NK-92 (cell line): ENCODE data around the gene MTRF1.
A peak's percentile ranks its signal among the peaks of the same experiment; 100 is the strongest.

ENCODE experiments used
- DNase-seq: peaks from one replicate; lab custom pipeline; 2025; ENCODE audit not compliant: unreplicated experiment; lab: John Stamatoyannopoulos, UW

MTRF1 gene

DNA sequence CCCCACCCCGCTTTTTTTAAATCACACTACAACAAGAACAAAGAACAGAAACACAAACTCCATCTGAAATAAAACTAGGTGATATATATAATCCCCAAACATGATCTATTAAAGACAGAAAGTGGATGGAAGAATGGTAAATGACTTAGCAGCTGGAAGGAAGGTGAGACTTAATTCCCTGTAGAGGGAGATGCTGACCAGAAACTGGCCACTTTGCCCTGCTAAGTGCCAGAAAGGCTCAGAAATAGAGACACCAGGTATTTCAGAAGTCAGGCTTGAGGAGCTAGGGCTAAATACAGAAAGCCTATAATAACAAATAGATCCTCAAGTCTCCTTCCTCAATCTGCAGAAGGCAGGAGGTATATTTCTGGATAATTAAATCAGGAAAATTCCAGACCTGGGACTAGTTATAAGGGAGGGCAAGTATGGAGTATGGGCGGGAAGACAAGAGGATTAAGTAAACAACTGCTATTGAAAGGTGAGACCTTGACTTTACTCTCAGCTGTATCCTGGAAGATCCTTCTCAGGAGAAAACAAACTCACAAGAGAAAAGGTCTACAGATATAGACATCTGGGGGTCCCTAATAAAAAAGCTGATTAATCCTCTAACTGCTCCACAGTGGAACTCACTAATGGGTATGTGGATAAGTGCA, 32.2 kb downstream of the MTRF1 start:
- no peak for DNase-seq

DNA sequence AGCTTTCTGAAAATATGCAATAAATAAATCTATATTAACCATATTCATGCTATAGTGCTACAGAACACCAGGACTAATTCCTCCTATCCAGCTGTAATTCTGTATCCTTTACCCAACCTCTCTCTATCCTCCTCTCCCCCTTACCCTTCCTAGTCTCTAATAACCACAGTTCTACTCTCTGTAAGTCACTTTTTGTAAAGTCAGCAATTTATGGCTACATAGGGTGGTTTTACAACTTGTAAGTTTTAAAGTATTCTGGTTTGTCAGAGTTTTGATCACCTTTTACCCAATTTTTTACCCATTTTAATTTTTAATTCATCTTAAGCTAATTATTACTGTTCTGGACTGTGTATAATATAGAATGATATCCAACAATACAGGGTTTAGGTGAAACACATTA, 34.0 kb downstream of the MTRF1 start:
- no peak for DNase-seq

DNA sequence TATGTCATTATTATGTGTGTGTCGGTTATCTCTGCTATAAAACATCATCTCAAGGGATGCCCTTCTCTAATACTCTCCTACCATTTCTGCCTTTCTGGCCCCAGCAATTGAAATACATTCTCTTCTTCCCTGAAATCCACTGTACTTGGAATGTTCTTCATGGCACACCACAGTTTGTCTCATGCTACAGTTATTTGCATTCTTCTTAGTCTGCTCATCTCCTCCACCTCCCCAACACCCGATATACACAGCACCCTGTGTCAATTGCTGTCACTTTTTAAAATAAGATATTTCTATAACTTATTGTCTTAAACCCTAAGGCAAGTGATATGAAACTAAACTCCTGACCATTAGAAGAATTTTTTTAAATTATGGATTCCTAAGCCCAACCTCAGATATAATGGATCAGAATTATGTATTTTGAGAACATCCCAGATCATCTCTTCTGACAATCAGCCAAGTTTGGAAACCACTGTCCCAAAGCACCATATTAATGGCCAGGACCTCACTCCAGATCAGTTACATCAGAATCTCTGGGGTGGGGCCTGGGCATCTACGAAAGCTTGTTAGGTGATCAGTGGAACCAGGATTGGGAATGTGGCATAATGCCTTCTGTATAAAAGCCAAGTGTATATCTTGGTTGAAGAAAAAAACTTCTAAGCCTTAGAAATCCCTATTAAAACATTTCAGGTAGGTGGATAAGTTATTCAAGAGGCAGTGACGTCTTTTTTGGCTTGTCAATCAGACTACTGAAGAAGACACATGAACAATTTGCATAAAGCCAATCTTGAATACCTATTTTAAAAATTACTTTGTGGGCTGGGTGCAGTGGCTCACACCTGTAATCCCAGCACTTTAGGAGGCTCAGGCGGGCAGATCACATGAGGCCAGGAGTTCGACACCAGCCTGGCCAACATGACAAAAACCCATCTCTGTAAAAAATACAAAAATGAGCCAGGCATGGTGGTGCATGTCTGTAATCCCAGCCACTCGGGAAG, 39.0 kb downstream of the MTRF1 start:
- no peak for DNase-seq

DNA sequence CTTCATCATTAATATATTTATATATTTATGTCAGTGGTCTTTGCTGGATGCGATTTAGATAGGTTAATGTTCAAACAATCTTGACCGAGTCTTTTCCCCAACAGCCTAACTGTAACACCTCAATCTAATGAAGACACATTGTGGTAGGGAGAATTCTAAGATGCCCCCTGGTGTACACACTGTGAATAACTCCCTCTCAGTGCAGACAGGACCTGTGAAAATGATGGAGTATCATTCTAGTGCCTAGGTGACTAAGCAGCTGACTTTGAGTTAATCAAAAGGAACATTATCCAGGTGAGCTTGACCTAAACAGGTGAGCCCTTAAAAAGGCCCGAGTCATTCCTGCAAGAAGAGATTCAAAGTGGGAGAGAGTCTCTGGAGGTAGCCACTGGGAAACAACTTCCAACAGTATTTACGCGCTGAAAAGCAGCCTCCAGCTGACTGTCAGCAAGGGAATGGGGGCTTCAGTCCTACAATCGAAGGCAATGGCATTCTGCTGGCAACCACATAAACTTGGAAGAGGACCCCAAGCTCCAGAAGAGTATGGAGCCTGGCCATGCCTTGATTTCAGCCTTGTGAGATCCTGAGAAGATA, 41.0 kb downstream of the MTRF1 start:
- DNase-seq: no peak

DNA sequence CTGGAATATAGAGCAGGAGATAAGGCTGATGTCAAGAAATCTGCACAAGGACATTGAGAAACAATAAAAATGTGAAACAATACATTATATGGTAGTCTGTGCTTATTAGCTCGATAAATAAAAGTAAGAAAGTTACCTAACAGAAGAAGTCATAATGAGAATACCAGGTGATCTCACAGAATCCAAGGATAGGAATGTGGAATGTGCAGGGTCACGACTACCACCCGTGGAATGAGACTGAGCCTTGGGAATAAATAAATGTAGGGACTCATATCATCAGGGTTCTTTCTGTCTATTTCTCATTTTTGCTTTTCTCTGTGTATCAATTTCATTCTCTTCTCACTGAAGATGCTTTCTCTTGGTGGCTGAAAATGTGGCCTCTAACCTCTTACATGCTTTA, 43.0 kb downstream of the MTRF1 start:
- no peak for DNase-seq

DNA sequence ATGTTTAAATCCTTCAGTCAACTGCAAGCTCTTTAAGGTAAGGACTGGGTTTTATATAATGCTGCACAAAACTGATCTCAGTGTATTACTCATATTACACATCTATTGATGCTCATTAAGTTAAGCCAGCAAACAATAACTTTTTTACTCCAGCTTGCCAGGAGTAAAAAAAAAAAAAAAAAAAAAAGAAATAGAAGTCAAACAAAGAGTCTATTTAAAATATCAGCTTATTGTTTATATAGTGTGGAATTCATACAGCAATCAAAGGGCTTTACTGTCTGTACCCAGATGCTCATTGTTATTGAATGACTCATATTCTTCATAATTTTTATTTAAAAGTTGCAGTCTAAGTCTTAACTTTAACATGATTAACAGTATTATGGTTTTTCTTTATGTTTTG, 47.2 kb downstream of the MTRF1 start:
- no peak for DNase-seq

DNA sequence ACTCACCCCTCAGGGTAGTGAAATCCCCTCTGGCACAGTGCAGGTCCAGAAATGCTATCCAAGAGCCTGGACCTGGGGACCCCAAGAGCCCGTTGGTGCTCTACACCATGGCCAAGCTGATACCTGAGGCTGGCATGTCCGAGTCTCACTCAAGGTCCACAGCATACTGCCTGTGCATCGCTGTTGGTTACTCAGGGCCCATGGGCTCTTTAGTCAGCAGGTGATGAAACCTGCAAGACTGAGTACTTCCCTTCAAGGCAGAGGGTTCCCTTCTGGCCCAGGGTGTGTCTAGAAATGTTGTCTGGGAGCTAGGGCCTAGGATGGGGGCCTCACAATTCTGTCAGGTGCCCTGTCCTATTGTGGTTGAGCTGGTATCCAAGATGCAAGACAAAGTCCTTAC, 49.5 kb downstream of the MTRF1 start:
- DNase-seq: no peak

DNA sequence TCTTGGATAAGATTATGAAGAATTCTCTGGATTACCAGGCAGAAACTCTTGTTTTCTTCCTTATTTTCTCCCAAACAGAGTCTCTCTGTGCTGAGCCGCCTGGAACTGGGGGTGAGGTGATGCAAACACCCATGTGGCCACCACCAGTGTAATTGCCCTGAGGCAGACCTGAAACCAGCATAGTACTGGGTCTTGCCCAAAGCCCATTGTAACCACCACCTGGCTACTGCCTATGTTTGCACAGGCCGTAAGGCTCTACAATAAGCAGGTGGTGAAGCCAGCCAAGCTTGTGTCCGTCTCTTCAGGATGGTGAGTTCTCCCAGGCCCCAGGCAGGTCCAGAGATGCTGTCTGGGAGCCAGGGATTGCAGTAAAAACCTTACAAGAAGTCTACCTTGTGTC, 50.1 kb downstream of the MTRF1 start:
- DNase-seq: no peak

DNA sequence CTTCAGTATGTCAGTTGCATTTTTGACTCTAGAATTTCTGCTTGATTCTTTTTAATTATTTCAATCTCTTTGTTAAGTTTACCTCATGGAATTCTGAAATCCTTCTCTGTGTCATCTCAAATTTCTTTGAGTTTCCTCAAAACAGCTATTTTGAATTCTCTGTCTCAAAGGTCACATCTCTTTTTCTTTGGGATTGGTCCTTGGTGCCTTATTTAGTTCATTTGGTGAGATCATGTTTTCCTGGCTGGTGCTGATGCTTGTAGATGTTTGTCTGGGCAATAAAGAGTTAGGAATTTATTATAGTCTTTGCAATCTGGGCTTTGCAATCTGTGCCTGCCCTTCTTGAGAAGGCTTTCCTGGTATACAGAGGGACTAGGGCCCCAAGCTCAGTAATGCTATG, 50.5 kb downstream of the MTRF1 start:
- no peak for DNase-seq

DNA sequence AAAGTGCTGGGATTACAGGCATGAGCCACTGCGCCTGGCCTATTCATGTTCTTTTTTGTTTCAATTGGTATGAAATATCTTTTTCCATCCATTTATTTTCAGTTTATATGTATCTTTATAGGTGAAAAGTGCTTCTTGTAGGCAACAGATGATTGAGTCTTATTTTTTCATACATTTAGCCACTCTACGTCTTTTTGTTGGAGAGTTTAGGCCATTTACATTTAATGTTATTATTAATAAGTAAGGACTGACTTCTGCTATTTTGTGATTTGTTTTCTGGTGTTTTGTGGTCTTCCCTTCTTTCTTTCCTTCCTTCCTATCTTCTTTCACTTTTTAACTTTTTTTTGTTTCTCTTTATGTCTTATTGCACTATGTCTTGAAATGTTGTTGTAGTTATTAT, 52.3 kb downstream of the MTRF1 start:
- no peak for DNase-seq

DNA sequence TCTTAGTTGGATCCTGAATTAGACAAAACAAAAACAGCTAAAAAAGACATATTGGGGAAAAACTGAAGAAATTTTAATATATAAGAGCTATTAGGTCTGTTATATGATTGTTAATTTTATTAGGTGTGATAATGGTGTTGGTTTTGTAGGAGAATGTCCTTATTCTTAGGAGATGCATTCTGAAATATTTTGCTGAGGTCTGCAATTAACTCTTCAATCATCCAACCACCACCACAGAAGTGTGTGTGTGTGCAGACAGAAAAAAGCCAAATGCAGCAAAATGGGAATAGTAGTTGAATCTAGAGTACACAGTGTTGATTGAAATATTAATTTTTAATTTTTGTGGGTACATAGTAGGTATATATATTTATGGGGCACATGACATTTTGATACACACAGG, 56.9 kb downstream of the MTRF1 start:
- DNase-seq: no peak

DNA sequence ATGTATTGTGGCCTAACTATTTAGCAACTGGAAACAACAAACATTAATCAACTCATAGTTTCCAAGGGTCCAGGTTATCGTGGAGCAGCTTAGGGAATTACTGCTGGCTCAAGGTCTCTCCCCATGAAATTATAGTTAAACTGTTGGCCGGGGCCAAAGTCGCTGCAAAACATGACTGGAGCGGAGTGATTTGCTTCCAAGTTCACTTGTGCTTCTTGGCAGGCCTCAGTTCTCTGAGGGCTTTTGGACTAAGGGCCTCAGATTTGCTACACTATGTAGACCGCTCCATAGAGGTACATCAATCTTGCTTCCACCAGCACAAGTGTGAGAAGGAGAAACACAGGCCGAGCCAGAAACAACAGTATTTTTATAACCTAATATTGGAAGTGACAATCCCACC, 59.6 kb downstream of the MTRF1 start:
- no peak for DNase-seq

DNA sequence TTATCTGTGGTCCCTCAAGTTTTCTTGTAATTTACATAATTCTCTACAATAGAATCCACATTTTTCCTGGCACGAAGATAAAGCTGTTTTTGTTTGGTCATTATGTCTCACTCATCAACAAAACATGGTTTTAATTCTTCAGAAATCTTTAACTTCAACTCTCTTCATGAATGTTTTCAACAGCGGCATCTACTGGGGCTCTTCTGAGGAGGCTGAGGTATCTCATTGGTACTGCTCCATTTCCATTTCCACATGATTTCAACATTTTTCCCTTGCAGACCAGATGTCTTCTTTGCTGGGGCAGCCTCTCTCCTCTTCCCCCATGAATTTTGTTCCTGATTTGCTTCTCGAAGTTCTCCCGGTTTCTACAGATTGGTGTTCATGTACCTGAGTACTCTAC, 63.2 kb downstream of the MTRF1 start:
- no peak for DNase-seq

DNA sequence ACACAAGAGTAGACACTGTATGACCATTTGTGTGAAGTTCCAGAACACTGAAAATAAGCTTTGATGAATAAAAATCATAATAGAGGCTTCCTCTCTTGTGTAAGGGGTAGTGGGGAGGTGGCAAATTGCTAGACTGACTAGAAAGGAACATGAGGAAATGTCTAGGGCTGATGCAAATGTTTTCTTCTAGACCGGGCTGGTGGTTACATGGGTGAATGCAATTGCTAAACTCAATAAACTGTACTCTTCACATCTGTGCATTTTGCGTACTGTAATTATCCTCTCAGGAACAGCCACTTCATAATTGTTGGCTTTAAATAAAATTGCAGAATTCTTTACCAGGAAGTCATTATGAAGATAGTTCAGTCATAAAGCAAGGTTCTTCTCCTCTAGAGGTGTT, 63.9 kb downstream of the MTRF1 start:
- DNase-seq: no peak

DNA sequence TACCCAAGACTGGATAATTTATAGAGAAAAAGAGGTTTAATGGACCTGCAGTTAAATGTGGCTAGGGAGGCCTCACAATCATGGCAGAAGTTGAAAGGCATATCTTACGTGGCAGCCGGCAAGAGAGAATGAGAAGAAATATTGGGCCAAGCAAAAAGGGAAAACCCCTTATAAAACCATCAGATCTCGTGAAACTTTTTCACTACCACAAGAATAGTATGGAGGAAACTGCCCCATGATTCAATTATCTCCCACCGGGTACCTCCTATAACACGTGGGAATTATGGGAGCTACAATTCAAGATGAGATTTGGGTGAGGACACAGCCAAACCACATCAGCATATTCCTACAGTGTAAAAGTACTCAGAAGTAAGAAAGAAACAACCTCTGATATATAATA, 64.3 kb downstream of the MTRF1 start:
- no peak for DNase-seq

DNA sequence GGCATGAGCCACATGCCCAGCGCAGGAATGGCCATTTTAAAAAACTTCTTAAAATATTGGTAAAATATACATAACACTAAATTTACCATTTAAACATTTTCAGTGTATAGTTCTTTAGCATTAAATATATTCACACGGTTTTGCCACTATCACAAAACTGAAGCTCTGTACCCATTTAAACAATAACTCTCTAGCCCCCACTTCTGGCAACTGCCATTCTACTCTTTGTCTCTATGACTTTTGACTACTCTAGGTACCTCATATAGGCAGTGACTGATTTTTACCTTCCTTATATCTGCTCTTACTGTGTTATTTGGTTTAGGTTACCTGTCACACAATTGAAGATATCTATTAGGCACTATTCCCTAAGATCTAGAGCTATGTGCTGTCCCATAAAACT, 66.8 kb downstream of the MTRF1 start:
- DNase-seq: no peak

DNA sequence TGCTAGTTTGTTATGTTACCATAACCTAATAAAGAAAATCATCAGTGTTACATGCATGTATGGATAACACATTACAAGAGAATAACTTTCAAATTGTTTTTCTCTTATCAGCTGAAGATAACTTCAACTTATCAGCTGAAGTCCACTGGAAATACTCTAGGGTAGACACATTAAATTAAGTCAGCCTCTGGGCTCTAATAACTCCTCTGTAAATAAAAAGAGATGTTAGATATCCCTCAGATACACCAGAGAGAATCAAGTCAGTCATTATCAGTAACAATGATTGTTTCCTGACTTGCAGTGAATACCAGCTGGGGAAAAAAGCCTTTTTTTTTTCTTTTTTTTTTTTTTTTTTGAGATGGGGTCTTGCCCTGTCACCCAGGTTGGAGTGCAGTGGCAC, 67.4 kb downstream of the MTRF1 start:
- no peak for DNase-seq

DNA sequence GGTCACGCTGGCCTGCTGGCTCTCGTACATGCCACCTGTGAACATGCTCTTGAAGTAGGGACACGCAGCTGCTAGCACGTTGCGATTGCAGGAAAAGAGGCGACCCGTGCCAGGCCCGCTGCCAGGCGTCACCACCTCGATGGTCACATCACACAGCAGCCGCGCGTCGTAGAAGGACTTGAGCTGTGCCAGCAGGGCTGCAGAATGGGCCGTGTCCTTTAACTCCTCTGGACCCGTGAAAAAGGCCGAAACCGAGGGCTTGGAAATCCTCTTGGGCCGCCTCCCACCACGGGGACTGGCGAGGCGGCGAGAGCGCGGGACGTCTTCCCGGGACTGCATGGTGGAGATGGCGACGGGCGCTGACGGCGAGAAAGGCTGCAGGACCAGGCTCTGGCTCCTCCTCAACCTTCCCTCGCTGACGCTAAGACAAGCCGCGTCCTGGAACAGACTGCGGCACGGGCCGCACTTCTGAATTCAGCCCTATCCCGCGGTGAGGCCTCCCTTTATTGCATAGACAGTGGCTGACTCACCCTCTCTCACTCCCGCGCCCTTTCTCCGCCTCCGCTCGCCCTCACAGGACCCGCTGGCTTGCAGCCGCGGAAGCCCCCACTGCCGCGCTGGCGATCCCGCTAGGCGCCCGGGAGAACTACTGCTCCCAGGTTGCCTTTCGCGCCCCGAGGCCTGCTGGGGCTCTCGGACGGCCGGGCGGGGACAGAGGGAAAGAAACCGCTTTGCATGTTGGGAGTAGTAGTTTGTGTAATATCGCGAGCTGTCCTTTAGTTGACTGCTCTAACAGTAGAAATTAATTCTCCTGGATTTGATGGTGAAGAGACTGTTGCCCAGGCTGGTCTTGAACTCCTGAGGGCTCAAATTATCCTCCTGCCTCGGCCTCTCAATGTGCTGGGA, 69.2 kb downstream of the MTRF1 start, which contains the start of gene KBTBD7:
Gene KBTBD7 (minus strand): TSS at position 651 of the 906 bp plus-strand sequence. CDS start 312 bp downstream, at position 339.
- peak; percentile 29 for DNase-seq

DNA sequence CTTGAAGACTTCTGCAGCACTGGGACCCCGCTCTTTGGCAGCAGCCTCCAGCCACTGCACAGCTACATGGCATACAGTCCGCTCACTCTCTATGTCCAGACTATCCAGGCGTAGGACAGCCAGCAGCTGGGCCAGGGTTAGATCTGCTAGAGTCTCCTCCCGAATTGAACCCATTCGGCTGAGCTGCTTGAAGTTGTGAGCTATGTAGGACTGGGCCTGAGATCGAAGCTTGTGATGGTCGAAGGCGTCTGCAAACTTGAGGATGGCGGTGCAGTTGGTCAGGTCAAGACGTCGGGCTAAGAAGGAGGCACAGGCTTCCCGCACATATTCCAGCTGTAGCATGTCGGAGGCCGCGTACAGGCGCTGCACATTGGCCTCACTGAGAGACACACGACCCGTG, 69.9 kb downstream of the MTRF1 start:
- DNase-seq: no peak

DNA sequence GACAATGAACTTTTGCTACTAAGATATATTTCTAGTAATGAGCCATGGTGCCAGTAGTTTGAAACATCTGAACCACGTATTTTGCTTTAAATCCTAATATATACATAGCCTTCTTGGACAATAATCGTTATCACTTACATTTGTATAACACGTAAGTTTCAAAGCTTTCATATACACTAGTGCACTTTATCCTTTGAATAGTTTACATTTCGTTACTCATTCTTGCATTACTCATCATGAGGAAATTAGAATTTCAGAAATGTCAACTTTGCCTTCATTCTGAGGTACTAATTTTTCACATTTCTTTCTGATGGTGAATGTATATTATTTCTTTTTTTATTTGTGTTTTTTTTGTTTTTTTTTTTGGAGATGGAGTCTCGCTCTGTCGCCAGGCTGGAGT, 74.8 kb downstream of the MTRF1 start:
- DNase-seq: no peak

DNA sequence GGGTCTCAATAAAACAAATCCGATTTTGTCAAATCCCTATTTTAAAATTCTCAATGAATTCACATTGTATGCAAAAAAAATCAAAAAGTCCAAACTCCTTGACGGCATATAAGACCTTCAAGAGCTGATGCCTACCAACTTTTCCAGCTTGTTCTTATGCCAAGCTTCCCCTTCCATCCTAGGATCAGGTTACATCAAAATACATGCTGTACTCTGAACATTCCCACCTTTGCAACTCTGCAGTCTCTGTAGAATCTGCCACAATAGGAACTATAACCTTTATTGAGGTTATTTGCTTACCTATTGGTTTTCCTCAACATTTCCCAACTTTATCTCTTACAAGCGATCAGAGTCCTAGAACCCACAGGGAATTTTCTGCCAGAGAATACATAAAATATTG, 76.9 kb downstream of the MTRF1 start:
- no peak for DNase-seq
